ENCODE data around the gene VWC2L. TPM values are rescaled to one million over a fixed set of nuclear protein-coding genes. Genes with fewer than 3 reads are reported as not detected.

Gene VWC2L
- total and polyA plus RNA-seq, 2 donors (not counting 3 experiments of a cell fraction or from before 2014, with no cell fraction given), result not detected

- Histone ChIP-seq H3K4me2 (ENCODE audit: insufficient read depth, low read length) (no peak overlapping the region), H3K79me2 (ENCODE audit: control insufficient read depth, insufficient read depth, low read length) (no peaks in the 10 kb centered on the region), H3K4me1 (ENCODE audit: control insufficient read depth, extremely low read depth, insufficient read depth, low read length) (no peaks in the 10 kb centered on the region), H3K27ac (ENCODE audit: insufficient read depth, low read depth, low read length) (no peak overlapping the region), H2AFZ (ENCODE audit: low read depth, low read length) (no peak overlapping the region), H3K9me1 (replicated peaks; ENCODE audit: control insufficient read depth, extremely low read depth, insufficient read depth, low read length) (no peaks in the 10 kb centered on the region), H3K4me3 (replicated peaks in 1 of 3; ENCODE audit: insufficient read depth in 1 of 3, low read depth in 1 of 3, low read length in 3 of 3) (no peak overlapping the region), H3K9ac (replicated peaks; ENCODE audit: extremely low read depth, insufficient read depth, low read length) (no peak overlapping the region), H3K9me3 (replicated peaks; ENCODE audit: control insufficient read depth, insufficient read depth, low read length) (no peaks in the 10 kb centered on the region), H4K20me1 (replicated peaks; ENCODE audit: control insufficient read depth, extremely low read depth, insufficient read depth, low read length) (no peaks in the 10 kb centered on the region), H3K36me3 (ENCODE audit: control insufficient read depth in 2 of 2, extremely low read depth in 1 of 2, insufficient read depth in 2 of 2, low read length in 2 of 2) (no peaks in the 10 kb centered on the region), H3K27me3 (ENCODE audit: control insufficient read depth in 2 of 2, insufficient read depth in 2 of 2, low read length in 2 of 2) (no peaks in the 10 kb centered on the region)
- TF ChIP-seq EZH2 (IDR thresholded peaks at IDR 0.05; ENCODE audit: borderline replicate concordance, low read depth, low read length, severe bottlenecking) (no peak), POLR2AphosphoS5 (IDR thresholded peaks at IDR 0.05; ENCODE audit: insufficient read depth, low read depth, low read length) (no peak), GATA2 (IDR thresholded peaks at IDR 0.05; ENCODE audit: insufficient read depth, insufficient read length, low read depth, low read length) (no peak), FOS (IDR thresholded peaks at IDR 0.05; ENCODE audit: borderline replicate concordance, insufficient read depth, low read length) (no peak), MYC (IDR thresholded peaks at IDR 0.05; ENCODE audit: low read depth, low read length) (no peak), MAX (IDR thresholded peaks at IDR 0.05; ENCODE audit: insufficient read depth, insufficient read length) (no peak), POLR2A (IDR thresholded peaks at IDR 0.05; ENCODE audit: low read depth, low read length) (no peak), CTCF (IDR thresholded peaks at IDR 0.05; ENCODE audit: extremely low read depth in 1 of 2, insufficient read depth in 1 of 2, low read depth in 1 of 2, low read length in 2 of 2) (no peak), JUN (IDR thresholded peaks at IDR 0.05; ENCODE audit: borderline replicate concordance, insufficient read depth, insufficient read length, low read depth) (no peak)
- no peak for DNase-seq (ENCODE audit: low read depth, low spot score)
- ChIA-PET CTCF (interaction anchor here (1.0 kb wide), 1 partner anchor 12 kb away, joined by 3 read pairs; no protein-coding TSS in a partner anchor), POLR2A (no interaction called here)
- dilution Hi-C loops (cut with MboI; ENCODE audit: extremely low pct_ligation_motif_present, low sequenced_read_pairs), result no loop called here
- intact Hi-C loops (cut with micrococcal nuclease), result no loop called here
- no TSS peak for BruUV-seq (replicated peaks)
- no peak for FAIRE-seq
Measured at GRCh38 chr2:214575465-214575864, 164.6 kb downstream of the VWC2L start.
